ENCODE measurements around the gene SPRY2.
A peak's percentile ranks its signal among the peaks of the same experiment; 100 is the strongest.
"Not testable (repeated sequence)": the region's sequence is repeated elsewhere in the genome, so short reads cannot be mapped to it uniquely, and the experiment has no call there.

SPRY2 gene

DNA sequence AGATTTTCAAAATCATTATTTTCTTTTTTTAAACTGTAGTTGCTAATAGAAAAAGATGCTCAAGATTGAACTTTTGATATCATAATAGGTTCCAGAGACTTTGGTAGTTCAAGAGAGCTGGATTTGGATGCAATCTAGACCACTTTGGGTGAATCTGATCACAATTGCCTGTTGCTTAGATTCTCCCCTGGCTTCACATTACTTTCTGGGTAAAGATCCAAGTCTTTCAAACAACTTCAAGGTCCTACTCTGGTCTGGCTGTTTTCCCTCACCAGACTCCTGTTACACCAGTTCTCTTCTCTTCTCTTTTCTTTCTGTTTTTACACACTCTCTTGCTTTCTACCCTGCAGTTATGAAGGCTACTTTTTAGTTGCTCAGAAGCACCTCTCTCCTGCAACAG is 7.4 kb upstream of the SPRY2 start:
- no peak for DNase-seq

DNA sequence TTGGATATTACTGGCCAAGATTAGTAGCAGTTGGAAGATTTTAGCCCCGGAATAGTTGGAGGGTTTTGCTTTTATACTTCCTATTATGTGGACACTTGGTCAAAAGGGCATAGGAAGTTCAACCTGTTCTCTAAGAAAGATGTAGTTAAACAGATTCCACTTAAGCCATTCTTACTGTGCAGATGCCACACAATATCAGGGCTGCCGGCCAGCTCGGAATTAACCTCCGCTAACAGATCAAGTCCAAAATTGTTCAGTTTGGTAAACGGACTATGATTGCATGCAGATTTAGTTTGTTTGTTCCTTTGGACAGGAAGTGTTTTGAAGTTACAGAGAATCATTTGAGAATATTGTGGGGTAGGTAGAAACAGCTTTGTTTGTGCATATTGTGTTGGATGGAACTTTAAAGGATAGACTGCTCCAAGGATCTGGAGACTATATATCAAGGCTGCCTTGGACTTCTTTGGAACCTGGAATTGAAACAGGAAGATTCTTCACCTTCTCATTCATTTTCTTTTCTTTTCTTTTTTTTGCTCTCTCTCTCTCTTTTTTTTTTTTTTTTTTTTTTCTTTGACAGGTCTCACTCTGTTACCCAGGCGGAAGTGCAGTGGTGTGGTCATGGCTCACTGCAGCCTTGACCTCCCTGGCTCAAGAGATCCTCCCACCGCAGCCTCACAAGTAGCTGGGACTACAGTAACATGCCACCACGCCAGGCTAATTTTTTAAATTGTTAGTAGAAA is 5.0 kb upstream of the SPRY2 start:
- no peak for DNase-seq

DNA sequence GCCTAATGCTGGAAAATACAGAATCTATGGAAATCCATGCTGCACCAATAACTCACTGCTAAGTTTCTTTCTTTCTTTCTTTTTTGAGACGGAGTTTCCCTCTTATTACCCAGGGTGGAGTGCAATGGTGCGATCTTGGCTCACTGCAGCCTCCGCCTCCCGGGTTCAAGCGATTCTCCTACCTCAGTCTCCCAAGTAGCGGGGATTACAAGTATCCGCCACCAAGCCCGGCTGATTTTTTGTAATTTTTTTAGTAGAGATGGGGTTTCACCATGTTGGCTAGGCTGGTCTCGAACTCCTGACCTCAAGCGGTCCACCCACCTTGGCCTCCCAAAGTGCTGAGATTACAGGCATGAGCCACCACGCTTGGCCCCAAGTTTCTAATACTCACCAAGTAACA is 3.1 kb upstream of the SPRY2 start:
- not testable (repeated sequence) for DNase-seq

DNA sequence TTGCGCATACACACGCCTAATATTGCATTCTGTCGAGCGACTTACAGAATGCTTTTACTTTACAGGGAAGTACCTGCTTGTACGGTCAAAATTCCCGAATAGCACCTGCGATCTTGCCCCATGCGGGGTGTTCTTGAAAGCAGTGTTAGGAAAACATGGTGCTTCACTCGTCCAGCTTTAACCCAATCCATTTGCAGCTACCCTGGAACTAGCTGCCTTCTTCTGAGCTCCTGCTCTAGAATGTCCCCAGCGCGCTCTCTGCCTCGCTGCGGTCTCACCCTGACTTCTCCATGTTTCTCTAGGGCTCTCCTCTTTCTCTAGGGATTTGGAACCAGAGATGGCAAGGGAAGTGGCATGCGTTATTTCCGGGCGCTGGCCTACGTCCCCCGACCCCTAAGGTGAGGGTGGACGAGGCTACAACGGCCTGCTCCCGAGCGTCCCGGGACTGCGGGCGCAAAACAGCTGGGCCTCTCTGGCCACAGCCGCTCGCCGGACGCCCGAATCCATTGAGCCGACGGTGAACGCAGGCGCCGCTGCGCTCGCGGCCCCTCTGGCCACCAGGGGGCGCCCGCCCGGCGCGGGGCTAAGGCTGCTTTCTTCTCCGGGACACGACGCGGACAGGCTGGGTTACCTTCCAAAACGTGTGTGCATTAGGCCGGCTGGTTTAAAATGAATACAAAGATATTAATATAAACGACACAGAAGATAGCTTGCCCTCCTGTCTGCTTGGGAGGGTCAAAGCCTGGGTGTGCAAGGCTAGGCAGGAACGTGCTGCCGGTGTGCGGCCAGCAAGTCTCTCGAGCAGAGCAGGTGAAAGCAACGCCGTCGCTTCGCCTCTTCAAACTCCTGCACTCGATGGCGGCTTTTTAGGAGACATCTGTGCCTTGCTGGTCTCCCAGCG is 1.8 kb upstream of the SPRY2 start:
- peak; percentile 45 for DNase-seq

DNA sequence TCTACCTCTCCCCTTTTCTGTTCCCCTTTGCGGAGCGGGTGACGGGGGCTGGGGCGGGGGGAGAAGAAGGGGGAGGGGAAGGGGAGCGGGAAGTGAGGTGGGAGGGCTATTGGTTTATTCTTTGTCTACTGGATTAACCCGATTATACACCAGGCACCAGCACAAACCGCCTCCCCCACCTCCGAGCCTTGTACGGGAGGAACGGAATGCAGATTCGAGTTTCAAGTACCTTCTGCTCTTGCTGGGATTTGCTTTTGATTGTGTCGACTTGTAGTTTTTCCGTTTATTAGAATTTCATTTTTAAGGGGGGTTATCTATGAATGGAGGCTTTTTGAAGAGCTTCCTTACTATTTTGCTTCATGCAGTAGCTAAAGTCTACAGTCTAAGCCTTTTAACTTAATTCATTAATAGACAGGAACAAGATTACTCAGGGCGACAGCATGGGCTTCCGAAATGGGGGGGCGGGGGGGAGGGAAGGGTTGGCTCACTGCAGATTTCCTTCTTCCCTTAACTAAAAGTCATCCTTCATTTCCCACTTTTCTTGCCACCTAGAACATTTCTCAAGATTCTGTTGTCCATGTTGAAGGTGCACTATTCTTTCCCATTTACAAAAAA is 937 bp upstream of the SPRY2 start:
- no peak for DNase-seq

DNA sequence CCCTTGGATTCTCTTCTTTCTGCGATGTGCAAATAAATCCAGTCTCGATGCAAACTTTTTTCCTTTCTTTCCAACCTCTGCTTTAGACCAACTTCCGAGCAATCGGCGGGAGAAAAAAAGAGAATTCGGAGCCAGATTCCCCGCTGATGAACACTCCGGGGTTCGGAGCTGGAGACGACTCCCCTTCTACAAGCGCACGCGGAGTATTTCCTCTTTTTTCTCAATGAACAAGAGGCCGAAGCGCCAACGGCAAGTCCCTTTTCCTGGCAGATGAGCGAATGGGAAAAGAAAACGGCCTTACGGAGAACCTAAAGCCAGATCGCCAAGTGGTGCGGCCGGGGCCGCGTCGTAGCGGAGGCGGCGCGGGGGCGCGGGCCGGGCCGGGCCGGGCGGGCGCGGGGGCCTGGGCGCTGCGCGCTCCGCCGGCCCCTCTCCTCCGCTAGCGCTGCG is 250 bp downstream of the SPRY2 start:
- no peak for DNase-seq

DNA sequence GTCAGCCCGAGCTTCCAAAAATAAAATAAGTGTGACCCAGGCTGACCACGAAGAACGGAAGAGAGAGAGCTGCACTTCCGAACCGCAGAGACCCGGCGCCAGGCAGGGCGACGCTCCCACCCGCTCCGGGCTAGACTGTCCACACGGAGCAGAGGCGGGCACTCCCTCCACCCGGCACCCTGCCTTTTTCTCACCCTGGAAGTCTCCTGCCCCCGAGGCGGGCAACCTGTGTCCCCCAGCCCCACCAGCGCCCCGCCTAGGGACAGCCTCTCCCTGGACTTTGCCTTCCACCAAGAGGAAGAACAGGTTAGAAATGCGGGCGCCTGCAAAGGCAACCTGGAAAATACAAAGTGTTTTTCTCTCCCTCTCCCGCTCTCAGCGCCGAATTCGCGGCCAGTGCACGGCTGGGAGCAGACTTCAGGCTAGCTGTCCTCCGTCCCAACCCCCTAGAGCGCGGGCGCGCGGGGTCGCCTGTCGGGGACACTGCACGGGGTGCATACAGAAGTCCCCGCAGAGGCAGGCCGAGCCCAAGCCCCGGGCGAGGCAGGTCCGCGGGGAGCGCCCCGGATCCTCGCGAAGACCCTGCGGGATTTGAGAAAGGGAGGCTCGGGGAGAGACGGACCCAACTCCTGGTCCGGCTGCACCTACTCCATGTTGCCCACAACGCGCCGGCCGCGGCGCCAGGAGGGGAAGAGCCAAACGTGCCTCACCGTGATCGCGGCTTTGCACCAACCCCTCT is 845 bp downstream of the SPRY2 start:
- peak; percentile 16 for DNase-seq

DNA sequence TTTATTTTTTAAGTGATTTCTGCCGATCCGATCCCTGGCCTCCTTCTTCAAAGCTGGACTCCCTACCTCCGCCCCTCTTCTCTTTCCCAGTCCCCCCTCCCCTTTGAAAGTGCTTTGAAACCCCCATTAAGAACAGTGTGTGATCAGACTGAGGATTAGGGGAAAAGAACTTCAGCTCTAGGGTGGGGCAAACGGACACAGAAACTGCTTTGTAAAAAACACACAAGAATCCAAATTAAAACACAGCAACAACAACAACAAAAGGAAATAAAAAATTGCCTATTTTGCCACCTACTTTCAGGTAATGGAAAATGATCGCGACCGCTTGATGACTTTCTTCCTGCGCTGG is 1.4 kb downstream of the SPRY2 start:
- no peak for DNase-seq

DNA sequence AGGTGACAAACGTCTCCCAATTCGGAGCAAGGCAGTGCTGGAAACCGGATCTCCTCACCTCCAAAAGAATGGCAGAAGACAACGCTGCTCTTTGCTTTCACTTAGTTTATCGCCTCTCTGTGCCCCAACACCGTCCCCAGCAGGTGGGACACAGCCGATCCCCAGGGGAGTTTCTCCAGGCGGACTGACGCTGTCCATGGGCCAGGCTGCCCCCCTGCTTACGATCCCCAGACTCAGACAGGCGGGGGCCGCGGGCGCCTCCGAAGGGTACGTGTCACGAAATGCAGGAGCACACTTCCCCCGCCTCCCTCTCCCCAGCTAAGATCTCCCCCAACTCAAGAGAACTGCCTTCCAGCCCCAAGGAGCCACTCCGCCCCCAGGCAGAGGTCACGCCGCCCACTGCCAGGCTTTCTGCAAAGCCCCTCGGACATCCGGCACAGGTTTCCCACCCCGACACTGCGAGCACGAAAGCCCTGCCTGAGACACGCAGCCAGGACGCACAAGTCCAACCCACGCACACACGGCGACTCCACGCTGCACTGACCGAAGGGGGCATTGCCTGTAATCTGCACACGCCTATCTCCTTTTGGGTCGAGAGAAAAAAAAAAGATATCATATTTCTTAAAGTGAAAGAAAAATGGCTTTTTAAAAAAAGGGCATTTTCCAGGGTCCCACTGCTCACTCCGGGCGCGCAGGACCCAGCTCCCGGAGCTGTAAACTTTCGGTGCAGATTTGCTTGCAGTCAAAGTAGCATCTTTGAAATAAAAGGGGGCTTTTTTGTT is 2.0 kb downstream of the SPRY2 start:
- DNase-seq = peak; percentile 18

DNA sequence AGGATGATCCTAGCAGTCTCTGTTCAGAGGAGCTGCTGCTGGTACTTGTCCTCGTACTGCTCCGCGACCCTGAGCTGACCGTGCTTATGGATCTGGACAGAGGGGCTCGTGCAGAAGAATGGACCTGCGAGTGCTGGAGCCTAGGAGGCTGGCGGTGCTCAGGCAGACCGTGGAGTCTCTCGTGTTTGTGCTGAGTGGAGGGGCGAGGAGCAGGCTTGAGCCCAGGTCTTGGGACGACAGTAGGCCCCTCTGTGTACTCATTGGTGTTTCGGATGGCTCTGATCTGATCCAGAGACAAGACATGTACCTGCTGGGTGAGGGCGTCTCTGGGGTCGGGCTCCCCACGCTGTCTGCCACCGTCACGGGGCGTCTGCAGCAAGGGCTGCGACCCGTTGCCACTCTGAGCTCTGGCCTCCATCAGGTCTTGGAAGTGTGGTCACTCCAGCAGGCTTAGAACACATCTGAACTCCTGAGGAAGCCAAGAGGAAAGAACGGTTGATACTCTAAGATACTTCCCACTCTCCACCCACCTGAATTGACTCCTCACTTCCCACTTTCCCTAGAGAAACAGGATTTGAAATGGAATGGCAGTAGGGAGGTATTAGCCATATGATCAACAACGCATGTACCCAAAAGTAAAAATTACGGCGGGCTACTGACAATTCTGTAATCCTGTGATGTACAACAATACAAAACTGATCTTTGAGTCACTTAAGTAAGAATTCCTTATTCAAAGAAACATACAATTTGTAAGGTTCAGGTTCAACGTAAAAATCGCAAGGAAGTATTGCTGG is 3.4 kb downstream of the SPRY2 start:
- DNase-seq = no peak

DNA sequence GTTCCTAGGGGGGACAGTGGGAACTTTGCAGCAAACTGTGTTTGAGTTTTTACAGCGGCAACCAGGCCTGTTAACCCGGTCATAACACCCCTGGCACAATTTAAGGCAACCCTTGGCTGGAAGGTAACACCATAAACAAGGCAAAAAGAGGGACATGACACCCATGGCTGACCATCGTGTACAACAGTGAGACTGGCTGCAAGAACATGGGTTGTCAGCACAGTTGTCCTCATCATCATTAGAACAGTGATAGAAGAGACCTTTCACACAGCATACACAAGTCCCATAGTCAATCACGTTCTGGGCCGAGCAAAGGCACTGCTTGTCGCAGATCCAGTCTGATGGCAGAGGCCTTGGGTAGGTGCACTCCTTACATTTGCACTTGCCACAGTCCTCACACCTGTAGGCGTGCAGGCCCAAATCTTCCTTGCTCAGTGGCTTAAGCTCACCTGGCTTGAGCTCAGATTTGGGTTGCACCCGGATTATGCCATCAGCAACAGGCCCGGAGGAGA is 4.1 kb downstream of the SPRY2 start:
- DNase-seq = no peak

DNA sequence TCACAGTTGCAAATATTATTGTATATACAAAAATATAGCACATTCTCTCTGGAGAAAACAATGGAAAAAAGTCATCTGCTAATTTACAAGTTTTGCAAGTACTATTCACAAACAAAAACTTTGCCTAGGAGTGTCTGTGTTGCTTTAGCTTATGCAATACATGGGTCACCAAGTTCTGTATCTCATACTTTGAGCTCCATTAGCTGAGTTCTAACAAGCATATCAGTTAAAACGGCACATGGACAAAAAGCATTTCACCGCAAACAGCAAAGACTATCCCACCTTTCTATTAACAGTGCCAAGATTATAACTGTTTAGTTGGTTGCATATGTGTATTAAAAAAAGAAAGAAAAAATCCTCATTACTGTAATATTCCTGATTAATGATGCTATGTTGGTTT is 4.6 kb downstream of the SPRY2 start:
- no peak for DNase-seq

DNA sequence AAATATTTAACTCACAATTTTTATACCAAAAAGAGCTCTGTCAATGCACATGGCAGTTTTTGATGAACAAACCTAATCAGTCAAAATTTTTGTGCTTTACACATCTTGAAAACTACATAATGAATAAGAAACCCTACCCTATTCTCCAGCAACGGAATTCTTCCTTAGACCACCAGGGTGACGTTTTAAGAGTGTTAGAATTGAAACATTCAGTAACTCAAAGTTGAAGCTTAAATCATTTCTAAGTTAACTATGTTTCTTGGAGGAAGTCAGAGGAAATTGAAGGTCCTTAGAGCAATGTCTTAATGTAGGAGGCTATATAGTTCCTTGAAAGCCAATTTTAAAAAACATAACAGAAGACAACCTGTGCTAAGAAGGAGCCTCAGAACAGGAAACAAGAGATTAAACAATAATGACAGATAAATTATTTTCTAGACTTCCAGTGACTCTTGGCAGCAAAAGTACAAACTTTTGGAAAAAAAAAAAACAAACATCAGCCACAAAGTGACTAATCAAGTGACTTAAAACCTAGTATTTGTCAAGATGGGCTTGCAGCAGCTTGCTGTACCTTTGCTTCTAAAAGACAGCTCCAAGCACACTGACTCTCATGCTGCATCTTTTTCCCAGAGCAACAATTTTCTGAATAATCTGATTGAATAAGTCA is 6.2 kb downstream of the SPRY2 start:
- no peak for DNase-seq

DNA sequence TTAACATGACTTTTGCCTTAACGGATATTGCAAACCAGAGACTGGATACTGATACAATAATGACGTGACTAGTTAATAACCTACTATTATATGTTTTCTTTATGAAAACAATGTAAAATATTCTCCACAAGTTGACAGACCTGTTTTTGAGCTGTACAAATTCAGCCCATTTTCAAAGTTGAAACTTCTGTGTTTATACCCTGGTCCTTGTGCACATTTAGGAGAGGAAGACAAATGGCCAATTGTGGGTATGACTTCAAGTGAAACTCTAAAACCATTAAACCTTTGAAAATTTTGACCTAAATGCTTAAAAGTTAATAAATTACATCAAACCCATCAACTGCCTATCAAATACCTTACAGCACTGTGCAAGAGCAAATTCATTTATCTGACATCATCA is 8.9 kb downstream of the SPRY2 start:
- DNase-seq = no peak

DNA sequence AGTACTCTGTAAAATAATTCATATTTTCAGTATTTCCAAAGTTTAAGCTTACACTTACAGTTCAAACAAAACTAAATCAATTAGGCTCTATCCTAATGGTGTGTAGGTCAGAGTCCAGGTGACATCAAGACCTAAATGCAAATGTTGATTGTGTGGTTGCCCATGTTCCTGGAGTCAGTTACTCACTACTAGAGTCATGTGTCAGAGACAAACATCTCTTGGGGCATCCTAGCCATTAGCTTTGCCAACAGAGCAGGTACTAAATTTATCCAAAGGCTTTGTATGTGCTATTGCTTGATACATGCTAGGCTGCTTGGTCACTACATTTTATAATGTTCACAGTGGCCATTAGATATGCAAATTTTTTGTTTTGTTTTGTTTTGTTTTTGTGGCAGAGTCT is 11.7 kb downstream of the SPRY2 start:
- DNase-seq = no peak

DNA sequence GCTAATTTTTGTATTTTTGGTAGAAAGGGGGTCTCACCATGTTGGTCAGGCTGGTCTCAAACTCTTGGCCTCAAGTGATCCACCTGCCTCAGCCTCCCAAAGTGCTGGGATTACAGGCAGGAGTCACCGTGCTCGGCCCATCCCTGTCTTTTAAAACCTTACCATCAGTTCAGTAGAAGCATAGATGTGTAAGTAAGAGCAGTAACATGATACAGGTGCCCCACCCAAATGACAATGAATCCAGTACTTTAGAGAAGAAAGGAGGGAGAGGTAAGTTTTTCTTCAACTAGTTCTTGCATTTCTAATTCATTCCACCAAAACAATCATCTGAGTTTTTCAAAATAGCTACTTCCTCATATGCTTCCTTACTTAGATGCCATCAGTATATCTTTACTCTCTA is 21.9 kb downstream of the SPRY2 start:
- no peak for DNase-seq

DNA sequence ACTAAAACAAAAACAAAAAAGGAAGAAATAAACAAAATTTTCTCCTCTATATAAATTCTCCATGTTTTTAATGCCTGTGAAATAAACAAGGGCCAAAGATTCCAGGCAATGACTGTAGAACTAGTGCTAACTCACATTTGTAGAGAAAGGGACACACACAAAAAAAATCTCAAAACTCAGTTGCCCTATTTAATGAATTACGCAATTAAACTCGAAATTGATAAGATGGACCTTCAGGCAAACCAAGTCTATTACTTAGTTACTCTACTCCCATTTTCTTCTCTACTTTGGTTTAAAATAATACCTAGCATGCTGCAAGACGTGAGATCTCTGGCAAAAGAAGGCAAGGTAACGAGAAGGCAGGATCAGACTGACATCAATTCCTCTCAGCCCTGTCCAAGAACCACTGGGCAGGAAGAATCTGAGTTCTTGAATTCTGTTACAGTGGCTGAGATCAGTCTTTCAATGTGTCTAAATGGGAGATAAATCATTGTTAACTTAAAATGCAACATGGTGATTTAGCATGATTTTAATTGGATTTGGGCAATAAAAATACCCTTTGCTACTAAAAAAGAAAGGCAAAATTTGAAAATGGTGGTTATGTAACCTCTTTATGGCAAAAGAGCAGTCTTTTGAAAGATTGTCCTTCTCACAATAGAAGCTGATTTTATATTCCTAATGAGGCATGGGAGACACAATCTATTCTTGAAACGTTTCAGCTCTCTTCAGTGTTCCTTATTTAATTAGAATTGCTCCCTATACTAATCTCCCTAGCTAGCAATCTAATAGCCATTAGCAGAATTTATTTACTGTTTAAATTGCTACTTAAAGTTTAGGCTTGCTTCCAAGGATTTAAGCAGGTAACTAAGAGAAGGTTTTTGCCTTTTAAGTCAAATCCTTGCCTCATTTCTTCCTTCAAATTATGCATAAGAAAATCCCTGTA is 25.9 kb downstream of the SPRY2 start:
- DNase-seq = no peak

DNA sequence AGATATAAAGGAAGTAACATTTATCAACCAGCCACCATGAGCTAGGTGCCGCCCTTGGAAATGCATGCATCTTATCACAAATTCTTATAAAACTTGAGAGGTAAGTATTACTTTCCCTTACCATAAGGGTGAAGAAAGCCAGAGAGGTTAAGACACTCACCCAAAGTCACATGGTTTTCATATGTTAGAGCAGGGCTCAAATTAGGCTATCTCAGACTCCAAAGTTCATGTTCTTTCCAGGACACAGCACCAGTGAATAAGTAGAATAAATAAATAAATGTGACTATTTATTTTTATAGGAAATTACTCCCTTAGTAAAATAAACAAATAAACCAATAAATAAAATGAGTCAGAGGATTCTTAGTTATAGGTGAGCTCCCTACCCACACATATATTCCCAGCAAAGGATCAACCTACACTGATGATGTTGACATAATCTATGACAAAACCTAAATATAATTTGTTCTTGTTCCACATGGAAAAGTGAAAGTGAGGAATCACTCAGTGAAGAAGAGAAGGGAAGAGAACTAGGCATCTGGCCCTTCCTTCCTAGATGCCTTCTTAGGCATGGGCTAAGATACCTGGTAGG is 27.2 kb downstream of the SPRY2 start:
- DNase-seq = no peak

DNA sequence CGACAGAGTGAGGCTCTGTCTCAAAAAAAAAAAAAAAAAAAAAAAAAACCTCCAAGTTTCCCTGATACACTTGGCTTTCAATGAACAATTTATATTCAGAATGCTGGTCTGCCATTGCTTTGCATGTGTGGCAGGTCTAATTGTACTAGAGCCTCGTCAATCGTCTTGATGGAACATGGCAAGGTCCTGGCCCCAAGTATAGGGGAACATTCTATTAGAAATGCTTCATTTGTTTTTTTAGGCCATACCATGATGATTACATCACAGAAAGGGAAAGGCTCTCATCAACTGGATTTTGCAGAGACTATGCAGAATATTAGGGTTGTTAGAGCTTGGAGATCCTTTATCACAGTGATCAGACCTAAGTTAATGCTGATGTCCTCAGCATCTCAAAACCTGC is 28.0 kb downstream of the SPRY2 start:
- no peak for DNase-seq

All from activated gamma-delta T cell (primary cell).